GM18858 (cell line): ENCODE measurements around the gene RPN2.

ENCODE experiments used
- ATAC-seq: cut with Tn5 transposase; IDR thresholded peaks from one replicate; pipeline ENCODE4 v1.9.1; 2021; ENCODE audit not compliant: unreplicated experiment

Gene RPN2

DNA sequence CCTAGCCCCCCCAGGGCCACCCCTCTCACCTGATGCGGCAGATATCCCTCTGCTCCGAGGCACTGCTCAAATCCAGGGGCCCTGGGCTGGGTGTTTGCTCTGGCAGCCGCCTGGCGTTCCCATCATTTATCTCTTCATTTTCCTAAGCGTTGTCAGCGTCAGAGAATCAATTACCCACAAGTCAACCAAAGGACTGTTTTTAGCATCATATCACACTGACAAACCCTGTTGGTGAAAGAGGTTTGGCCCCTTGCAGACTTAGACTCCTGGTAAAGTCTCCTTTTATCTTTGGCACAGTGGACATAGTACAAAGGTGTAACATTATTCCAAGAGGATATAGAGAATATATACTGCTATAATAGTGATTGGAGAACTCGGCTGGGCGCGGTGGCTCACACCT is 82.6 kb downstream of the RPN2 start, which contains the start of gene GHRH:
Gene GHRH, minus strand, starts transcription at position 101 of the 400 bp plus-strand sequence. CDS start 4,925 bp downstream, outside the sequence.
- no peak for ATAC-seq

DNA sequence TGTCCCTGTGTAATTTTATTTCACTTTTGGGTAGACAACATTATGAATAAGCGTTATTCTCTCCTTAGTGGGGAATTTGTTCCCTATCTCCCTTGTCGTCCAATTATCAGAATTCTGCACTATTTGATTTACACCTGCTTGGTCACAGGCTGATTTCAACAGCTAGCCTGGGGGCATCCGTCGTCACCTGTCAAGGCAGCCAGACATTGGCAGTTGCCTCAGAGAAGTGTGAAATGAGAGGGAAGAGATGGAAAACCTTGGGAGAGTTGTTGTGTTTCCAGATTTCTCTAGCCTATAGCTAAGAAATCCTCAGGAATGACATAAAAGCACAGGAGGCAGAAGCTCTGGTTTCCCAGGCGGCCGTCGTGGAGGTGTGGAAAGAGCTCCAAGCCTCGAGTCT is 83.4 kb downstream of the RPN2 start:
- ATAC-seq = no peak

DNA sequence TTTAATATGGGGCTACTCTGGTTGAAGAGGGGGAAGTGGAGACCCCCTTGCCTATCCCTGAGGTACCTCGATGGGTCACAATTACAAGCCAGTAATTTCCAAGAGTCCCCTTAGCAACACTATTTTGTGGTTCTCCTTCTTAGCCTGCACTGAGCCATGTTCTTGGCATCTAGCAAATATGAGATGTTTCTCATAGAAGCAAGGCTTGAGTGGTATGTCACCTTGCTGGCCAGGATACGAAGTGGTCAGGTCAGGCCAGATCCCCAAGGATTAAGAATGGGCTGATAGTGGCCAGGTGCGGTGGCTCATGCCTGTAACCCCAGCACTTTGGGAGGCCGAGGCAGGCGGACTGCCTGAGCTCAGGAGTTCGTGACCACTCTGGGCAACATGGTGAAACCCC is 84.6 kb downstream of the RPN2 start:
- no peak for ATAC-seq

DNA sequence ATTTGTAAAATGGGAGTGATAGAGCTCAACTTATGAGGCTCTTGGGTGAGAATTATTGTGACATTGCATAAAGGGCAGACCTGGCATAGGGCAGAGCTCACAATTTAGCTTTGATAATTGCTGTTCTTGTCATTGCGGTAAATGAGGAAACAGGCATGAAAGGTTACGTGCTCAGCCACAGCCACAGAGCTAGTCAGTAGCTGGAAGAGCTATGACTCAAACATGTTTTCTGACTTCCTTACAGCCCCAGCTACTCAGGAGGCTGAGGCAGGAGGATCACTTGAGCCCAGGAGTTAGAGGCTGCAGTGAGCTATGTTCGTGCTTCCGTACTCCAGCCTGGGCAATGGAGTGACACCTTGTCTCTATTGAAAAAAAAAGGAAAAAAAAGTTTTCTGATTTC is 86.0 kb downstream of the RPN2 start:
- ATAC-seq = no peak

DNA sequence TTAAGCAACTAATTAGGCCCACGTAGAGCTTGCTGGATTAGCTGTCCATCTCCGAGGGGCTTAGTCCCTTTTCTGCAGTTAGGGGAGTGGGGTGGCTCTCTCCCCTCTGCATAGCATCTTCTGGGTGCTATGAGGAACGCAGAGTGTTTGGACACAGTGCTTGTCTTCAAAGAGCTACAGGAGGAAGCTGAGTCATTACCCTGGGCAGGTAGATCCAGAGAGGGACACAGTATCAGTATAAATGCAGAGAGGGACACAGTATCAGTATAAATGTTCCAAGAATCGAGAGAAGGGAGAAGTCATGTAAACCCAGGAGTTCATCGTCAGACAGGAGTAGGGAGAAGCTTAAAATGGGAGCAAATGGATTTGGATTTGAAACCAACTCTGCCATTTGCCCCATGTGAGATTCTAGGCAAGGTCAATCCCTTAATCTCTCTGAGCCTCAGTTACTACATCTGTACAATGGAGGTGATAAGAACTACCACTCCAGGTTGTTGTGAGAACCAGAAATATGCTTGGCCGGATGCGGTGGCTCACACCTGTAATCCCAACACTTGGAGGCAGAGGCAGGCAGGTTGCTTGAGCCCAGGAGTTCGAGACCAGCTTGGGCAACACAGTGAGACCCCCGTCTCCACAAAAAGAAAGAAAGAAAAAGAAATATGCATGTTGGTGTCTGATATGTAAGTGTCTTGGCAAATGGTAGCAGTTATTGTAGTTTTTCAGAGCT is 88.0 kb downstream of the RPN2 start:
- no peak for ATAC-seq

DNA sequence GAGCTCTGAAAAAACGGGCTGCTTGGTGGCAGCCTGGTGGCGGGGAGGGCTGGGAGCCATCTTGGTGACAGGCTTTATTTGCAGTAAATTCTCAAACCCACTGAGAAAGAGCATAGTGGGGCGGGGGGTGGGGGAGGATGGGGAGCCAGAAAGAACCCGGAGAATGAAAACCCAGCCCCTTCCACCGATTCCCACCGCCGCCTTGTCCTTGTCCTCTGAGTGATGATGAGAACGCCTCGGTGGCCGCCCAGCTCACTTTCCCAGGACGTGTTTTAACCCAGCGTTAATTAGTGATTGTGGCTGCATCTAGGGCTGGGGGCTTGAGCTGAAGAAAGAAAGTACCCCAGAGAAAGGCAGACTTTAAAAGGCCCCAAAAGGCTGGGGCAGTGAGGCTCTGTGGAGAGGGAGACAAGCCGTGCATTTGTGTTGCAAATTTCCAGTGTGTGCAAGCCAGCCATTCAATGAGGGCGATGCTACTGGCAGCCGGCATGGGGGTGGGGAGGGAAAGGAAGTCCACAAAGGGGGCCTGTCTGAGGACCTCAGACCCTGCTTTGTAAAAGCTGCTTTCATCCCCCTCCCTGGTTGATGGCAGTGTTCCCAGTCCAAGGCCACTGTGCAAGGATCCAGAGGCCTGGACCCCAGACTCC is 88.7 kb downstream of the RPN2 start:
- ATAC-seq = no peak

DNA sequence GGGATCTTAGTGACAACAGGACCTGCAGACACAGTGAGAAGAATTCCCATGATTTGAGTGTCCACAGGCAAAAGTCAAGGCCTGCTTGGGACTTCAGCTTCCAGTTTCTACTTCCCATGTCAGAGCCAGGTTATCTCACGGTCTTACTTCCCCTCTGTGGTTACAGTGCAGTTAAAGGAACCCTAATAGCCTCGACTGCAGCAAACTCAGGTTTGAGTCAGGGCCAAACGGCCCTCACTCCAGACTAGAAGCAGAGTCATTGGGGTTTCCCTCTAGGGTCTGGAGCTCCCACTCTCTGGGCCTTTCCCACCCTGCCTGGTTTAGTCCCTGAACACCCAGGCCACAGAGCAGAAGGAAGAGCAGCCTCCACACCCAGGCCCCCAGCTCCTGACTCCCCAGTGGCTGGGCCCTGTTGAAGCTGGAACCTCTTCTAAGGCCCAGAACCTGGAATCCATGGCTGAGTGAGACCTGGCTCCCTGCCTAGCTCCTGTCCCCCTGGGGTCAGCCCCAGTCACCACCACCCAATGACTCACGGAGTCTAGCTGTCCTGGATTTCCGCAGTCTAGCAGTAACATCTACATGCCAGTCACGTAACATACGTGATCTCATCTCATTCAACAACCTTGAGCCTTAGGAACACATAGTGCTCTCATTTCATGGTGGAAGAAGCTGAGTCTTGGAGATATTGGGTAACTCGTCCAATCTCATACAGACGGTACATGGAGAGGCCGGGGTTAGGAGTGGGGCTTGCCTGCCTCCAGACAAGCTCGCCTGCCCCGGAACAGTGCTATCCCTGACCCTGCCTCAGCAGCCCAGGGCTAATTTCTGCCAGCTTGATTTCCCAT is 91.7 kb downstream of the RPN2 start:
- peak; percentile 59 for ATAC-seq

DNA sequence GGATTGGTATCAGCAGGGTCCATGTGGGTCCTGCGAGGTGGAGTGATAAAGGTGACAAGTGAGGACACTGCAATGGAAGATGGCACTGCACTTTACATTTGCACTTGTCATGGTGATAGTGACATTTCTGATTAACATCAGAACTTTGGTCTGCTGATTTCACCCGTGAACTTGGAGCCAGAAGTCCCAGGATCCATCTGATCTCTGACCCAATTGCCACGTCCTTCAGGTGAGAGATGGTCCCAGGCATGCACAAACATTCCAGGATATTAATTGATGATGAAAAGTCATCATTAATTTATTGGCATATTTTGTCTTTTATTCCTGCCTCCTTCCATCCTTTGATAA is 92.3 kb downstream of the RPN2 start:
- no peak for ATAC-seq

DNA sequence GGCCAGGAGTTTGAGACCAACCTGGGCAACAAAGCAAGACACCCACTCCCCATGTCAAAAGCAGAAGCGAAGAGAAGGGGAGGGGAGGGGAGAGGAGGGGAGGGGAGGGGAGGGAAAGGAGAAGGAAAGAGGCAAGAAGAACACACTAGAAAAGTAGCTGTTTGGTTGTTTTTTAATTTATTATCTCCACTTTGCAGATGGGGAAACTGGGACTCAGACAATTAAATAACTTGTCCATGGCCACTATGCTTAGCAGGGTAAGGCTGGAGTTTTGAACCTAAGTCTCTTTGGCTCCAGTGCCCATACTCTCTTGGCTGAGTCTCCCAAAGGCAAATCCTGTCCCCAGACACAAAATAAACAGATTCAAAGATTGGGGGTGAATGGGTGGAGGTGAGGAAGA is 94.9 kb downstream of the RPN2 start:
- no peak for ATAC-seq

DNA sequence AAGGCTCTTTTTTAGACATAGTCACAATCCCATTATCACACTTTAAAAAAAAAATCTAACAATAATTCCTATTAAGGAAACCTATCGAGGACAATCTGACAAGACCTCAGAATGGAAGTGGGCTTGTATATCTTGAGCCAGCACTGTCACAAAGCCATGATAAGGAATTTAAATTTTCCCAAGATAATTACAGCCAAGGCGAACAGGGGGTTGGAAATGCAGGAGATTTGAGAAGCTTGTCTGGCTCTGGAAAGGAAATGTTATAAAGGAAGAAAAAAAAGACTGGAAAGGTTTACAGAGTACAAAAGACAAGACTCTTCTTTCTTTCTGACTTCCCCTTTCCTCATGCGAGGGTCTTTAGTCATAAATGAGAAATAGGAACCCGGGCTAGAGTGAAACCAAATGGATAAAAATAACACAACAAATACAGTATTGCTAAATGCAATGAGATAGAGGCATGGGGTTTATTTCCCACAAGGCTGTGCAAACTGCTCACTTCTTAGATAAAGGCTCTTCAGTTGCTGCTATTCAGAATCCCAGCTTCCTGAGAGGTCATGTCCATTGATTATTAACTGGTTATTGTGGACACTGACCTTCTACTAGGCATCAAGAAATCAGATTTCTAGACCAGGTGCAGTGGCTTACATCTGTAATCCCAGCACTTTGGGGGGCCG is 95.9 kb downstream of the RPN2 start:
- ATAC-seq = no peak

DNA sequence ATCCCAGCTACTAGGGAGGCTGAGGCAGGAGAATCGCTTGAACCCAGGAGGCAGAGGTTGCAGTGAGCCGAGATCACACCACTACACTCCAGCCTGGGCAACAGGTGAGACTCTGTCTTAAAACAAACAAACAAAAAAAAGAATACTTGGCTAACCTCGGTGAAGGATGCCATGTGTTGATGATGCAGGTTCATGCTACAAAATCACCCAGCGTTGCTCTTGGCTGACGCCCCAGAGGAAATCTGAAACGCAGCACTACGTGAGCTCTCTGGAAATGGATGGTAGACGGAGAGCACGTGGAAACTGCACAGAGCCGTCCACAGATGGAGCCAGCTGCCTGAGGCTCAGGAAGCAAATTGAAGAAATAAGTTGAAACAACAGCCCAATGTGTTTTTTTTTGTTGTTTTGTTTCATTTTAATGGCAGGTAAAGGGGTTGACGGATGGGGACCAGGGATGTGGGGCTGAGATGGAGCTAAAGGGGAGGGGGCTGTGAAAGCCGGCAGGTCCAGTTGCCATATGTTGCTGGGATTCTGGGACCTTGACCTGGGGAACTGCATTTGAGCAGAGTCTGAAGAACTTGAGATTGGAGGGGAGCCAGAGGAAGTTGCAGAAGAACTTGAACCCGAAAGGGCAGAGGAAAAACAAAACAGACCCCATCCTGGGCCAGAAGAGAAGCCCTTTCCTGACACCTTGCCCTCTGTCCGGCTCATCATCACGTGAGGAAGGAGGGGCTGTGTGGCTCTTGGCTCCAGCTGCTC is 97.5 kb downstream of the RPN2 start:
- peak; percentile 46 for ATAC-seq

DNA sequence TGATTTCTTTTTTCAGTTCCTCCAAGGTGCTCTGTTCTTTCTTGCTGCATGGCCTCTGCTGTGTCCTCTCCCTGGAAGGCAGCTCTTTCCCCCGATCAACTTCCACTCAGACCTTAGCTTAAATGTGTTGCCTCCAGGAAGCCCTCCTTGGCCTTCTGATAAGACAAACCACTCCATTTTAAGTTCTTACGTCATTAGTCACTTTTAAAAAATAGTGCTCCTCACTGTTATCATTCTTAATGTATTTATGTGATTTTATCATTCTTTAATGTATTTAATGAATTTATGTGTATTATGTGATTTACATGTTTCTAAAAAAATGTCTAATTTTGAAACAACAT is 98.1 kb downstream of the RPN2 start:
- no peak for ATAC-seq

DNA sequence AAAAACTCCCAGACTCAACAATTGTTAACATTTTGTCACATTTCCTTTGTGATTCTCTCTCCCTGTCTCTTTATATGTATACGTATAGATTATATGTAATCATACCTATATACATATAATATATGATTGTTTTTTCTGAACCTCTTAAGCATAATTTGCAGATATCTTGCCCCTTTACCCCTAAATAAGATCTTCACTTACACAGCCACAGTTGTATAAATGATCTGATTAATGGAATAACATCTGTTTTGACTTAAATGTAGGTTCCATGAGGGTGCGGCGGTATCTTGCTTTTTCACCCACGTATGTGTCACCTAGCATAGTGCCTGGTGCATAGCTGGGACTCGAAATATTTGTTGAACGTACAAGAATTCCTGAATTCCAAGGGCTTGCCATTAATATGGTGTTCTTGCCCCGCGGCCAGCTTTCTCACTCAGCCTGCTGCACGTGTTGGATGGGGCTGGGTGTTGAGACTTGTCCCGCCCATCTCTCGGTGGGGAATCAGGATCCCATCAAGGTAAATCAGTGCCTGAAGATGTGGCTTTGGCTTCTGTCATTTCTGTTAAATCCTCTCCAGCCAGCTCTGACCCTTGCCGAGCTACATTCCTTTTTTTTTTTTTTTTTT is 99.9 kb downstream of the RPN2 start:
- ATAC-seq = no peak

DNA sequence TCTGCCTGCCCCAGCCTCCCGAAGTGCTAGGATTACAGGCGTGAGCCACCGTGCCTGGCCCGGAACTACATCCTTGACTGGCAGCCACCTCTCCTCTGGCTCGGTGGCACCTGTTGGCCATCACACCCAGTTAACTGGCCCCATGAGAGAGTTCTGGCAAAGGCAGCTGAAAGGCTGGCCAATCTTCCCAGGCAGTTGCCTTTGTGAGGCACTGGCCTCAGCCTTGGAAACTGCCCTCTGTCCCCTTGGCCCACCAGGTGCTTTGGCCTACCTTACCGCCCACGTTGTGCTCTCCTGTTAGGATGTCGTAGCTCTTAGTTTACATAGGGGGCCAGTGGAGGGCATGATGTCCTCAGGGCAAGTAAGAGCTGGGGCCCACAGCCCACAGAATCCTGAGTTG is 100.7 kb downstream of the RPN2 start:
- no peak for ATAC-seq

DNA sequence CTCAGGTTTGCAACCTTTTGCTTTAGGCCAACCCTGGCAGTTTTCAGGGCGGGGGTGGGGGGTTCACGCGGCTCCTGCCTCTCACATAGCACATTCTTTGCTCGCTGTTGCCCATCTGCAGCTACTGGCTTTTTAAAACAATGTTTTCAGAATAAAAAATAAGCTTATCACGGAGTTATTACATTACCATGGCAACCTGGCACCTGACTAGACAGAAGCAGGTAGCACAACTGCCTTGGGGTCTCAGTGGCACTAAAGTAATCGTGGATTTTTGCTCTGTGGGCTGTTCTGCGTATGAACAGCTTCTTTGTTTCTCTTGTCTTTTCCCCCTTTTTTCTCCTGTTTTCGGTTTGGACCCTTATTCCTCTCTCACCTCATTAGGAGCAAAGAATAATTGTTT is 101.3 kb downstream of the RPN2 start:
- ATAC-seq = no peak

DNA sequence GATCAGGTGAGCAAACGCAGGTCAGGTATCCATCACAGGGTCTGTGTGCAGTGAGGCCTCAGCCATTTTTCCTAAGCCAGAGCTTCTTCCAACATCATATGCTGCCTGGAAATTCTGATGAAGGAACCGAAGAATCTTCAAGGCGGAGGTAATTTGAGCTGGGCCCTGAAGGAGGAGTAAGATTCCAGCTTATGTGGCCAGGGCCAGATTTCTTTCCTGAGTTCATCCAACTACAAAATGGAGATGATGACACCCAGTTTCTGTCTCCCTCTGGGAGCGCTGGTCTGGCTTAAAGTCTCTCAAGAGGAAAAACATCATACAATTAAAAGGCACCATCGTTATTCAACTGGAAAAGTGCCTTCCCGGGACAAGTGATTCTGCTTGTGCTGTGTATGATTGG is 103.4 kb downstream of the RPN2 start:
- ATAC-seq = no peak

DNA sequence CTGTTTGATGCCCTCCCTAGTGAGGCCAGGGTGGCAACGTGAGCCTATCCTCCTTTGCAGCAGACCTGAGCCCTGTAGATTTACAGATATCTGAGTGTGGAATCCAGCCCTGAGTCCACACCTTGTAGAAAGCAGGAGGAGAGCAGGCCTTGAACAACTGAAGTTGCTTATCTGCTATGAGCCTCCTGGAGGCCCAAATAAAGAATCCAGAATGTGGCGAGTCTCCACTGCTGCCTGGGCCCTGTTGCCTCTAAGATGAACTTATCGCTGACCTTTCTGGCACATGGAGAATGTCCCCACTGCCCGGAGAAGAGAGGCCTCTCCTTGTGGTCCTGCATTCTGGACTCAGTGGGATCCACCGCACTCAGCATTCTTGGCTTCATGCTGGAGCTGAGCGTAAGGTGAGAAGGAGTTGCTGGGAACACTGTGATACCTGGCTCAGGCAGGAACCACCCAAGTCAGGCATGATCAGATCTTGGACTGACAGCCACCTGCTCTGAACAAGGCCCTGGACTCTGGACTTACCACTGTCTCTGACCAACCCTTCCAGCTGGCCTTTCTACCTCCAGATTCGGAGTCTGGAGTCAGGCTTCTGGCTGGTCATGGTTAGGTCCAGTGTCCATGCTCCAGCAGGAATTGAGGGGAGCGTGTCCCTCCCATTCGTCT is 104.5 kb downstream of the RPN2 start:
- no peak for ATAC-seq

DNA sequence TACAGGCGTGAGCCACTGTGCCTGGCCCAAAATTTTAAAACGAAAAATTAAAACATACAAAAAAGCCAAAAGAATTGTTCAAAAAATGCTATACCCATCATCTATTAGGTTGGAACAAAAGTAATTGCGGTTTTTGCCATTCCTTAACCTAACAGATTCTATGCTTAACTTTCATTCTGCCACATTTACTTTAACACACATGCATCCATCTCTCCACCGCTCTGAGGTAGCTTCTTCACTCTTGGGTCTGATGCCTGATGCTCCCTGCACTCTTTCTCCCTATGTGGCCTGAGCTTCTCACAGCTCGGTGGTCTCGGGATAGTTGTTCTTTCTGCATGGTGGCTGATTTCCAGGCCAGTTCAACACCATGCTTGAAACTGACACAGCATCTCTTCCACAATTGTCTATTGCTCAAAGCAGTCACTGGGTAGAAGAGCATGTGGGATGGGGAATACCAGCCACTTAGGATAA is 105.6 kb downstream of the RPN2 start:
- ATAC-seq = no peak

DNA sequence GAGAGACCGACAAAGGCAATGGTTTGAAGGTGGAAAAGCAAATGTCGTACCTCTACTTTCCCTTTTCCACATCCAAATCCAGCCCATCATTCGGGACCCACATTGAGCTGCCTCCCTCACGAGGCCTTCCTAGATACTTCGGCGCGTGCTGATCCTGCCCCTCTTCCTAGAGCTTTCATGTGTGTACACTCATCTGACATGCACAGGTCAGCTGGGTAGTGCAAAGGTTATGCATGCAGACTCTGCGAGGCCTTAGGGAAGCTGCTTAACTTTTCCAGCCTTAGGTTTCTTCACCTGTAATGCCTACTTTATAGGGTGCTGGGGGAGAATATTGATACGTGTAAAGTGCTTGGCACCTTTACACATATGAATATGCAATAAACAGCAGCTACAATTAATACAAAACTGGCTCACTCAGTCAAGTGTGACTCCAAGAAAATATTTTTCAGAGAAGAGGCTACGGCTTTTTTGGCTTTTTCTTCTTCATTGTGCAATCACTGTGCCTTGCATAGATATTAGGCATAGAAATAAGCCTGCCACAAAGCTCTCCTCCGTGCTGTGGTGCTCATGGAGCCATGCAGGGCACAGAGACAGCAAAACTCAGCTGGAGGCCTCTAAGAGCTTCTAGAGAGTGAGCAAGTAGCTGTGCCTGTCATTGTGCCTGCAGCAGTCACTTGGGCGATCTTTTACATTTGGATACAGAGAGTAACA is 106.7 kb downstream of the RPN2 start:
- ATAC-seq = no peak
